Left renal cortex interstitium (tissue), 4 donors: ENCODE results near the gene PBX3. TPM values are rescaled to one million over a fixed set of nuclear protein-coding genes. Genes with fewer than 3 reads are reported as not detected.

Experiments
- DNase-seq, 4 donors: peaks; one replicate each; pipeline ENCODE4 v3.0.0-alpha.2; 2013; ENCODE audit warnings: low read depth in 4 of 4, low spot score in 2 of 4, missing footprints in 1 of 4
- polyA plus RNA-seq, 4 donors: library from polyadenylated mRNA; unstranded; fragments of 120-200 nt; gene quantifications; one replicate each; pipeline ENCODE4 v1.2.1, GENCODE V29; 2013; ENCODE audit not compliant: insufficient read length in 4 of 4

PBX3 gene
- polyA plus RNA-seq, 4 donors: 27.0 to 30.7 (median 28.9) TPM

DNA sequence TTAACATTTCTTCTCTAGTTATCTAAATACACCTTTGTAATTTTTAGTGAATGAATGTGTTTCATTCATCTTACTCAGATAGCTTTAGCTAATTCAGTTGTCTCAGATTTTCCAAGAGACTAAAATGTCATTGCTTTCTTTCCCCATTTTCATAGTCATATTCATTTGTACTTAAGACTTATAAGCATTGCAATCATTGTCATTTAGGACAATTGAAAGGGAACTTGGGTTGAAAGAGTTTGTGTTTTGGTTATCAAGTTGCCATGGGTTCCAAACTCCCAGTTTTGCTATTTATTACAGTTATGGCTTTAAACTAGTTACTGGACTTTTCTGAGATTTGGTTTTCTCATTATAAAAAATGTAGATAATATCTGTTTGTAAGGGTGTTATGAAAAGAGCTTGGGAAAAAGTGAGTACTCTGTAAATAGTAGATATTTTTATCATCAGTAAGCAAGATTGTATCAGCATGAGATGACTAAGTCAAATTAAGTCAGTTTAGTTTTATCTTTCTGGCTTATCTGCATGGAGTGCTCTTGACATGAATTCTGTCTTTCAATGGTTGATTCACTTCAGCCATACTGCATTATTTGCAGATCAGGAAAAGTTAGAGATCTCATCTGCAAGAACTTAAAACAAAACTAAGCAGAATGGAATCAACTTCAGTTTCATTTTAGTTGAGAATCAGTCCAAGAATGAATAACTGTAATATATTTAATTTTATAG lies 107.5 kb downstream of the PBX3 start:
- no peak for DNase-seq

DNA sequence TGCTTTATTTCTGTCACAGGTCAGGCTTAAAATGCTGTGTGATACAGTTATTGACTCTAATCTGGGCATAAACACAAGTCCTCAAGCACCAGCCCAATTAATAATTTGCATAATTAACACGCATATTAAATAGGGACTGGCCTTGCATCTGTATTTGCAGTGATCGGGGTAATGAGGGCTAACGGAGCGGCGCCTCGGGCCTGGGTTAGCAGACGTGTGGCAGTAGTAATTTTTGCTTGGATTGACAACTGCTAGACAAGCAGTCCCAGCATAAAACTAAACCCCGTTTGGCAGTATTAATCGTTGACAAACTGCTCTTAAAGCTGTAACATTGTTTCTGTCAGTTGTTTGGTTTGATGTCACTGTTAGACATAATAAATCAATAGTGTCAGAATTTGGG lies 109.2 kb downstream of the PBX3 start:
- no peak for DNase-seq

DNA sequence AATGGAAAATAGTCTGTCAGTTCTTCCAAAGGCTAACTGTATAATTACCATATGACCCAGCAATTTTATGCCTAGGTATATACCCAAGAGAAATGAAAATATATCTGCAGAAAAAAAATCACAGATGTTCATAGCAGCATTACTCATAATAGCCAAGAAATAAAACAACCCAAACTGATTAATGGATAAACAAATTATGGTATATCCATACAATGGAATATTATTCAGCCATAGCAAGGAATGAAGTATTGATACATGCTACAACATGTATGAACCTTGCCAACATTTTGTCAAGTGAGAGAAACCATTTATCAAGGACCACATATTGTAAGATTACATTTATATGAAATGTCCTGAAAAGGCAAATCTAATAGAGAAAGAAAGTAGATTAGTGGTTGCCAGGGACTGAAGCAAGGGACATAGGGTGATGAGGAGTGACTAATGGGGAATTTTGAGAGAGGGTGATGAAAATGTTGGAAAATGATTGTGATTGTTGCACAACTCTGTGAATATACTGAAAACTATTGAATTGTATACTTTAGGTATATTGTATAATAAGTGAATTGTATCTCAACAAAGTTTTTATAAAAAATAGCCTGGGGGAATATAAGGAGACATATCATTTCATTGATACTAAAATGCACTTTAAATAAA lies 114.4 kb downstream of the PBX3 start:
- DNase-seq: no peak

- DNase-seq: no peak
Observed at GRCh38 chr9:125863923-125864322, 116.8 kb downstream of the PBX3 start.

- no peak for DNase-seq
Observed at GRCh38 chr9:125867751-125868415, 120.7 kb downstream of the PBX3 start.

- DNase-seq: no peak
Observed at GRCh38 chr9:125878164-125878631, 131.0 kb downstream of the PBX3 start.

DNA sequence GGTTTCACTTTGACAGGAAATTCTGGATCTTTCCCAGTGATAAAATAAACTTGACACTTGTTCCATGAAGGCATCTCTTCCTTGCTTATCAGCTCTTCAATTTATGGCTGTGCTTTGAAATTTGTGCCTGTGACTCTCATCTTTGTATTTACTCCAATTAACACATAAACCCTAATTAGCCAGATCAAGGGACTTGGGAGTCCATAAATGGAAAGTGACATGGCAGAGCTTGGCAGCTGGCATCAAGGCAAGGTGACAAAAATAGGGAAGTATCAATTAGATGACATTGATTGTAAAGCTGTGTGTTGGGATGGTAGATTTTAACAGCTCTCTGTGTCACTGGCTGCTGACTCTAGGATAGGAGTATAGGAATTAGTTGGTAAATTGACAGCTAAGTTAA lies 133.9 kb downstream of the PBX3 start:
- DNase-seq: no peak

DNA sequence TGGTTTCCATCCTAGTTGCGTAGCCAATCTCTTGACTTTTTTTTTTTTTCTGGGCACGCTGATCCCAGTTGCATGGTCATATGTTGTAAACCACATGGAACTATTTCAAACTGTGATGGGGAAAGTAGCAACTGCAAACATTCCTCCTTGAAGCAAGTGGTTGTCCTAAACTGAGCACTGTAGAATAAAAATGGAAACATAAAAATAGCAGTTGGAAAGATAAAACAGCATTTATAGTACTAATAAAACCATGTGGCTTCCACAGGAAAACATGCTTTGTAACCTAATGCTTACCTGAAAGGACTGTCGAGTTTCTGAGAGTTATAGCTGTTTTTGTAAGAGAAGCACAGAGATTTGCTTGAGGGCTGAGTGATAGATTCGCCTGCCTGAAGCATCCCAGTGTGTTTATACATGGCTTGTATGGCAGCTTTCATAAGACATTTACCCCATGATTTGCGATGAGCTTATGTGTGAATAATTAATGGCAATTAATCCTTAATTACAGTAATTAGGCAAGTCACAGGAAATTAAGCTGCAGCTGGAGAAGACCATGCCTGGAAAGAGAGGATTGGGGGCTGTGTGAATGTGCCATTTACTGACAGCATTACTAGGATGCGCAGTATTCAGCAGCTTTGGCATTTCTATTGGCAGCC lies 136.5 kb downstream of the PBX3 start:
- DNase-seq: no peak

DNA sequence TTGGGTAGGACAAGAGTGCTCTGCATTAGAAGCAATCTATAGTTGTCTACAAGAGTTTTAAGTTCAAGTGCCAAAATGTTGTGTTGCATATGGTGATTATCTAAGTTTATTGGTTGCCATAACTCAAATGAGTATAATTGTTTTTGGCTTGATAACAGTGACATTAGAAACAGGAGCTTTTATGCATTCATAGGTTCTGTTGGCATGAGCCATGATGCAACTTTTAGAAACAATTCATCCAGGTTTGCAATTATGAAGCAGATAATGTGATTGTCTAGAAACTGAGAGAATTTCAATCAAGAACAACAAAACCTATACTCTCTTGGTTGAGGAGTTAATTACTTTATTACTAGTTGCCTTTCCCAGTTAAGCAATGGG lies 137.0 kb downstream of the PBX3 start:
- DNase-seq: no peak

DNA sequence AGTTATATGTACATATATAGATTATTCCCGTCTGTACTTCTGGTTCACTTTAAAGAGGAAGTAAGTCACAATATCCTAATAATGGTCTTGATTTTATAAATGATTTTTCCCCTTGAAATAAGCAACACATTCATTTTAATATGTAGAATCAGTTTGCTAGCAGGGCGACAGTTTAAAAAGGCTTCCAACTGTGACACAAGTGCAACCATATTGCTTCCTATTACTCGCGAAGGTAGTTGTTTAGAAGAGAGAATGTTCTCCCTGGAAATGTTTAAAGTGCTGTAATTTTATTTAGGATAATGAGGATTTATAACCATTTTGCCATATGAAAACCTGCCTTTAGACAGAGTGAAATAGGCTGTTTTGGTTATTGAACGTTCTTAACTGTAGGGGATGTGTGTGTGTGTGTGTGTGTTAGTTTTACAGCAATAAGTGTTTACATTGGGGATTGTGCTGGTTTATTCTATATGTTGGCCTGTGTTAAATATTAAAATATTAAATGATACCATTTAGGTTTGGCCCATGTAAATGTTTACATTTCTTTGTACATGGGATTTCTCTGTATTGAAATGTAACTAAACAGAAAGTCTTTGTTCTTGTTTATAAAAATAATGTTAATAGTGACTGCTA lies 138.3 kb downstream of the PBX3 start:
- no peak for DNase-seq

DNA sequence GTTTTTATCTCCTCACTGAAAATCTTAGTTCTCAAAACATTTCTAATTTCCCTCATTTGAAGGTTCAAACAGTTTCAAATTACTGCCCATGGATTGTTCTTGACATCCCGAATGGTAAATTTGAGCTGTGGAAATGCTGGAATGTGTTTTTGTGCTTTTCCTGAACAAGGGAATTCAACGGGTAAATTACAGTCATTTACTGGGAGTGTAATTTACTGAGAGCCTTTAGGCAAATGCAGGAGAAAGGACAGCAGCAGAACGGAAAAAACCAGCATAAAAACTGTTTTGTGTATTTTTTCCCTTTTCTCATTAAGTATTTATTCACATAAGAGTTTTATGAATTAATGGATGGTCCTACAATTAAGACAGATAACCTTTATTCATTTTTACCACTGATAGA lies 139.2 kb downstream of the PBX3 start:
- no peak for DNase-seq

DNA sequence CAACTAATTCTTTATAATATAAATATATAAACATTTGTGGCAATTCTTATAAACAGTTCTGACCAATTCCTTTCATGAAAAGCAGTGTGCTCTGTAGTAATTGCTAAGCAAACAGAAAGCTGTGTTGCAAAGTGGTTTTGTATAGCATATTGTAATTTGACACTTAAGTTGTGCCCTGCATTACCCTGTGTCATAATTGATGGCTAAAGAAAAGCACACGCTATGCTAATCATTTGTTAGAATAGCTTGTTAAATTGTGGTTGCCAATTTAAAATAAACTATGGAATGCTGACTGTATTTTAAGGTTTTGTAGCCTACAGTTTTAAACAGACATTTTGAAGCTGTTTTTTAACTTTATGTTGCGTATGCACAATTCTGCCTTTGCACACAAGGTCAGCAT lies 140.0 kb downstream of the PBX3 start:
- DNase-seq: no peak

GRCh38 chr9:125888211-125888610 lies 141.0 kb downstream of the PBX3 start:
- DNase-seq: no peak

DNA sequence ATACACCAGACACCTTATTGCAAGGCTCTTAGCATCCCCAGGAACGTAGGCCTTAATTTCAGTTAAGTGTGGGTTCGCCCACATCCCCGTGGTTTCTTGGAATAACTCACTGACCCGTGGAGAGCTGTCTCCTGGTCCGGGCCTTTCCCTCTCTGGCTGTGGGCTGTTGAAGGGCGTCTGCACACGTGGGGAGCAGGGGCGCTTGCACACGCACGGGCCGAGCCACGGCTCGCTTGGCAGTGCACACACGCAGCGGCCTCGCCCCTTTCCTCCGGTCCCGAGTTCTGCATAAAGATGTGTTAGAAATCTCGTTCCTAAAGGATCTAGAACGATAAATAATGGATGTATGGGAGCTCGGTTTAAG lies 141.9 kb downstream of the PBX3 start:
- no peak for DNase-seq

- DNase-seq: peak in 1 of 4 donors; percentile 51
Observed at GRCh38 chr9:125889476-125890419, 142.6 kb downstream of the PBX3 start.

GRCh38 chr9:125890826-125891225 lies 143.7 kb downstream of the PBX3 start:
- DNase-seq: no peak

DNA sequence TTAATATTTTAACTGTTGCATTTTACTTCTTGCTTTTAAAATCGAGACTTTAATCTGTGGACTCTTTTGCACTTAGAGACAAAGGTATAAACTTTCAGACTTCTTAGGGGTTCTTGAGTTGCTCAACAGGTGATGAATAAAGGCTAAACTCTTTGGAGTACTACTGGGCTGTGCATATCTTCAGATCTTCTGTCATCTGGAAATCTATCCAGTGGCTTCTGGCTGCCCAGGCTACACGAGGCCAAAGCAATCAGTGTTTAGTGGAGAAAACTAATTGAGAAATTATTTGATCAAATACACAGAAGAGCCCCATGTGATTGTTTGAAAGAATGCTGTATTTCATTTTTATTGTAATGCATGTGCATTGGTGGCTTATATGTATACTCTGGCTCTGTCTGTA lies 146.1 kb downstream of the PBX3 start:
- DNase-seq: no peak

DNA sequence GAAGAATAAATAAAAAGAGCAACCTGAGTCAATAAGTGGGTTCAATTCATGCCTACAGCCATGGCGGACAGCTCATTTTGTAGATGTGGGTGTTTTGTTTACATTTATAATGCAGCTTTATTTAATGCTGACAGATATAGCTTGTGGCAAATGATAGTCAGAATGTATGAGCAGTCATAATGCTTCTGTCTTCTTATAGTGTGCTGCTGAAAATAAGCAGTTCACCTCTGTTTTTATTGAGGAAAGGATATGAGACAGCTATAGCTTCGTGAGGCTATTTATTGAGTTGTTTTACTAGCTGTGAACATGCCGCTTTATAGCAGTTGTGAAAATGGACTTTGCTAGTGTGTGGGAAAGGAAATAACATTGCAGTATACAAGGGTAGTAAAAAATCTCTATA lies 147.4 kb downstream of the PBX3 start:
- no peak for DNase-seq

GRCh38 chr9:125896404-125896803 lies 149.2 kb downstream of the PBX3 start:
- no peak for DNase-seq

GRCh38 chr9:125896964-125897363 lies 149.8 kb downstream of the PBX3 start:
- DNase-seq: no peak
